H1 (cell line): ENCODE data around the gene SHISA6. TPM values are rescaled to one million over a fixed set of nuclear protein-coding genes. Genes with fewer than 3 reads are reported as not detected.

Experiments
- CTCF ChIA-PET: fragments of 300-600 bp; sonication (Branson Sonifier 250); formaldehyde crosslinking; loops from one replicate; lab custom pipeline; 2021; ENCODE audit not compliant: partially characterized antibody; lab: Charles Lee
- POLR2A ChIA-PET: fragments of 300-600 bp; sonication (Branson Sonifier 250); formaldehyde crosslinking; loops from one replicate; lab custom pipeline; 2021; ENCODE audit warnings: inconsistent platforms; ENCODE audit not compliant: partially characterized antibody; lab: Charles Lee
- DNase-seq, 2 experiments: peaks; one replicate each; pipeline versions ENCODE4 v3.0.0 to v3.0.0-alpha.2; 2010 to 2022; ENCODE audit warnings: low spot score in 2 of 2, low read depth in 1 of 2, mixed read lengths in 1 of 2
- FAIRE-seq: peaks from 2 replicates; lab custom pipeline; 2011; peaks lifted over from hg19 to GRCh38; lab: Jason Lieb, UNC
- H2AFZ ChIP-seq: 2 replicates; pipeline ENCODE4 v1.8.1; 2012; ENCODE audit warnings: low read length, inconsistent platforms
- H2AK5ac ChIP-seq: 2 replicates; pipeline ENCODE4 v1.6.1; 2013; ENCODE audit warnings: low read depth, low read length
- H2BK120ac ChIP-seq: replicated peaks from 2 replicates; pipeline ENCODE3; 2013; ENCODE audit warnings: low read depth, low read length, inconsistent platforms
- H2BK12ac ChIP-seq: 2 replicates; pipeline ENCODE4 v1.6.1; 2013; ENCODE audit warnings: low read depth, low read length
- H2BK15ac ChIP-seq: 2 replicates; pipeline ENCODE4 v1.6.1; 2013; ENCODE audit warnings: low read length
- H2BK20ac ChIP-seq: 2 replicates; pipeline ENCODE4 v1.6.1; 2013; ENCODE audit warnings: low read length
- H2BK5ac ChIP-seq: 2 replicates; pipeline ENCODE4 v1.6.1; 2013; ENCODE audit warnings: low read depth, low read length
- H3K14ac ChIP-seq: 2 replicates; pipeline ENCODE4 v1.6.1; 2013; ENCODE audit warnings: inconsistent platforms; ENCODE audit not compliant: insufficient read length
- H3K18ac ChIP-seq: 2 replicates; pipeline ENCODE4 v1.6.1; 2013; ENCODE audit warnings: low read length; ENCODE audit errors: extremely low read depth
- H3K23ac ChIP-seq: 2 replicates; pipeline ENCODE4 v1.6.1; 2013; ENCODE audit warnings: inconsistent platforms; ENCODE audit not compliant: insufficient read length
- H3K23me2 ChIP-seq: 2 replicates; pipeline ENCODE4 v1.6.1; 2013; ENCODE audit warnings: low read depth, low read length
- H3K27ac ChIP-seq: 2 replicates; pipeline ENCODE4 v1.6.1; 2011; ENCODE audit warnings: low read depth, low read length, inconsistent platforms
- H3K27me3 ChIP-seq, 4 experiments: replicated peaks in 1 of 4; 1 replicate in 1 of 4; 2 replicates in 3 of 4; pipeline versions ENCODE4 v1.6.1 to v1.8.1; 2011 to 2013; ENCODE audit warnings: low read length in 3 of 4, mild to moderate bottlenecking in 3 of 4, inconsistent platforms in 2 of 4, mixed read lengths in 2 of 4, moderate library complexity in 1 of 4; ENCODE audit not compliant: control insufficient read depth in 3 of 4, insufficient read depth in 3 of 4; ENCODE audit errors: extremely low read depth in 1 of 4
- H3K36me3 ChIP-seq, 4 experiments: 2 replicates each; pipeline versions ENCODE4 v1.6.1 to v1.8.1; 2011 to 2013; ENCODE audit warnings: mild to moderate bottlenecking in 4 of 4, low read length in 3 of 4, moderate library complexity in 2 of 4, control low read depth in 1 of 4, inconsistent platforms in 1 of 4; ENCODE audit not compliant: insufficient read depth in 4 of 4, control insufficient read depth in 2 of 4
- H3K4ac ChIP-seq: replicated peaks from 2 replicates; pipeline ENCODE3; 2013; ENCODE audit warnings: low read length, low read depth, mixed read lengths, inconsistent platforms; ENCODE audit not compliant: insufficient read length
- H3K4me1 ChIP-seq, 4 experiments: replicated peaks in 1 of 4; 1 replicate in 1 of 4; 2 replicates in 3 of 4; pipeline versions ENCODE4 v1.6.1 to v1.8.1; 2011 to 2013; ENCODE audit warnings: low read length in 3 of 4, inconsistent platforms in 2 of 4, mixed read lengths in 1 of 4; ENCODE audit not compliant: insufficient read depth in 4 of 4, control insufficient read depth in 3 of 4
- H3K4me2 ChIP-seq, 2 experiments: 2 replicates each; pipeline versions ENCODE4 v1.6.1 to v1.8.1; 2011 to 2013; ENCODE audit warnings: low read depth in 2 of 2, low read length in 2 of 2, control low read depth in 1 of 2, inconsistent platforms in 1 of 2, mild to moderate bottlenecking in 1 of 2; ENCODE audit not compliant: insufficient read depth in 1 of 2
- H3K4me3 ChIP-seq, 4 experiments: fragments of 200-600, 300-600 bp in 1 of 4; sonication (generic), shearing (Covaris generic), sonication (Bioruptor Twin) in 1 of 4; 2 replicates each; pipeline versions ENCODE4 v1.5.1 to v1.8.1; 2011 to 2016; ENCODE audit warnings: low read length in 4 of 4, low read depth in 3 of 4, control low read depth in 2 of 4, inconsistent platforms in 2 of 4, mild to moderate bottlenecking in 2 of 4, mixed read lengths in 1 of 4, moderate library complexity in 1 of 4; ENCODE audit not compliant: insufficient read depth in 2 of 4; ENCODE audit errors: extremely low read depth in 1 of 4
- H3K56ac ChIP-seq: replicated peaks from 2 replicates; pipeline ENCODE3; 2013; ENCODE audit warnings: low read depth, mild to moderate bottlenecking, mixed read lengths, low read length, inconsistent platforms; ENCODE audit not compliant: insufficient read length
- H3K79me1 ChIP-seq: 2 replicates; pipeline ENCODE4 v1.6.1; 2013; ENCODE audit warnings: low read depth, low read length, control low read depth
- H3K79me2 ChIP-seq, 2 experiments: 2 replicates each; pipeline versions ENCODE4 v1.6.1 to v1.8.1; 2012 to 2013; ENCODE audit warnings: low read length in 2 of 2, mild to moderate bottlenecking in 2 of 2, inconsistent platforms in 1 of 2; ENCODE audit not compliant: insufficient read depth in 2 of 2, control insufficient read depth in 1 of 2
- H3K9ac ChIP-seq, 4 experiments: replicated peaks in 1 of 4; 1 replicate in 1 of 4; 2 replicates in 3 of 4; pipeline versions ENCODE4 v1.6.1 to v1.8.1; 2011 to 2013; ENCODE audit warnings: low read depth in 3 of 4, low read length in 3 of 4, control low read depth in 2 of 4, mild to moderate bottlenecking in 2 of 4, moderate library complexity in 2 of 4, inconsistent platforms in 1 of 4; ENCODE audit errors: extremely low read depth in 1 of 4
- H3K9me3 ChIP-seq, 2 experiments: 2 replicates each; pipeline versions ENCODE4 v1.6.1 to v1.8.1; 2012 to 2013; ENCODE audit warnings: mild to moderate bottlenecking in 2 of 2, moderate library complexity in 2 of 2, control low read depth in 1 of 2, inconsistent platforms in 1 of 2, low read depth in 1 of 2, low read length in 1 of 2, mixed read lengths in 1 of 2; ENCODE audit not compliant: insufficient read depth in 2 of 2
- H4K20me1 ChIP-seq, 2 experiments: replicated peaks in 1 of 2; 2 replicates each; pipeline versions ENCODE3 to v1.8.1; 2011 to 2013; ENCODE audit warnings: inconsistent platforms in 2 of 2, low read length in 2 of 2, mild to moderate bottlenecking in 1 of 2; ENCODE audit not compliant: insufficient read depth in 2 of 2, control insufficient read depth in 1 of 2
- H4K5ac ChIP-seq: 2 replicates; pipeline ENCODE4 v1.6.1; 2013; ENCODE audit warnings: low read length, low read depth, mixed read lengths, inconsistent platforms; ENCODE audit not compliant: insufficient read length
- H4K8ac ChIP-seq: 2 replicates; pipeline ENCODE4 v1.8.0; 2013; ENCODE audit warnings: mild to moderate bottlenecking, moderate library complexity, low read length, inconsistent platforms; ENCODE audit not compliant: insufficient read depth; ENCODE audit errors: extremely low read depth
- H4K91ac ChIP-seq: replicated peaks from 2 replicates; pipeline ENCODE3; 2013; ENCODE audit warnings: low read length, mixed read lengths, inconsistent platforms; ENCODE audit not compliant: insufficient read length
- ATF2 ChIP-seq: IDR thresholded peaks from 2 replicates; pipeline ENCODE4 v1.6.1; 2012; ENCODE audit warnings: low read length, inconsistent platforms
- KDM1A ChIP-seq: fragments of 200-600, 300-600 bp; sonication (generic); IDR thresholded peaks from 2 replicates; pipeline ENCODE4 v1.7.1; 2016; ENCODE audit warnings: mild to moderate bottlenecking, low read length, borderline replicate concordance
- POU5F1 ChIP-seq: IDR thresholded peaks from 2 replicates; pipeline ENCODE4 v1.6.1; 2011; ENCODE audit warnings: low read depth, mild to moderate bottlenecking, low read length, moderate library complexity
- SIX5 ChIP-seq: IDR thresholded peaks from 2 replicates; pipeline ENCODE4 v1.6.1; 2011; ENCODE audit warnings: mild to moderate bottlenecking, low read depth, low read length
- WGBS, 2 experiments: shearing (Covaris generic) in 1 of 2; methylation state at CpG; one replicate each; pipeline versions ENCODE4 v1.1.6 to v1.1.7; 2013 to 2015; ENCODE audit warnings: low lambda C conversion rate in 2 of 2, mixed read lengths in 2 of 2, inconsistent platforms in 1 of 2, low coverage in 1 of 2, missing lambda C conversion rate in 1 of 2; ENCODE audit not compliant: insufficient replicate concordance in 2 of 2, insufficient coverage in 1 of 2, insufficient read length in 1 of 2; ENCODE audit errors: extremely low coverage in 1 of 2, missing lambda C conversion rate in 1 of 2; 5-methylcytosine and 5-hydroxymethylcytosine counted together
- polyA plus RNA-seq, 7 experiments: library from polyadenylated mRNA; depleted of rRNA in 3 of 7; stranded (reverse) in 5 of 7; unstranded in 2 of 7; fragments of >200 nt in 5 of 7; fragments of 200-250 nt in 2 of 7; gene quantifications; 1 replicate in 5 of 7; 2 replicates in 1 of 7; 4 replicates in 1 of 7; pipeline versions ENCODE4 v1.2.1 to v1.2.3, GENCODE V29; 2011 to 2013; ENCODE audit warnings: missing spikeins in 2 of 7, mixed read lengths in 2 of 7
- total RNA-seq: library from RNA; stranded (reverse); fragmentation: NEBNext Ultra II Directional; extraction: Animal tissue kit (Norgen Biotek cat#: 25700); gene quantifications from 2 replicates; pipeline ENCODE4 v1.2.1, GENCODE V29; 2021

The SHISA6 gene
- total and polyA plus RNA-seq, 2 of the 8 experiments (the other 6 are each of a cell fraction or from before 2014, with no cell fraction given): 2.9 to 4.8 TPM

- TF ChIP-seq KDM1A: no peak
- no peak for TF ChIP-seq SIX5
- no peak for TF ChIP-seq POU5F1
- no peak for TF ChIP-seq ATF2
- WGBS, 2 experiments: 93% methylated on average over 10 of the region's 10 CpGs; no CpG with 5 or more reads in 1 of the 2 experiments
- H2BK5ac ChIP-seq: no peak overlapping the region
- H2BK20ac ChIP-seq: no peak overlapping the region
- H4K8ac ChIP-seq: no peak overlapping the region
- H3K79me2 ChIP-seq: no peaks in the 10 kb centered on the region
- H3K4me1 ChIP-seq: no peaks in the 10 kb centered on the region
- no peak overlapping the region for H4K91ac ChIP-seq
- H2AFZ ChIP-seq: no peak overlapping the region
- FAIRE-seq (no peak), DNase-seq (no peak)
- no peak overlapping the region for H3K4ac ChIP-seq
- H3K18ac ChIP-seq: no peak overlapping the region
- ChIA-PET CTCF (interaction anchor here (0.6 to 3.4 kb wide), 13 partner anchors 8 to 1736 kb away, joined by 3 to 21 read pairs (median 3); no protein-coding TSS in a partner anchor), POLR2A (interaction anchor here (1.5 kb wide), 1 partner anchor 9 kb away, joined by 3 read pairs; no protein-coding TSS in a partner anchor)
- H3K4me2 ChIP-seq: no peak overlapping the region
- H3K4me3 ChIP-seq: no peak overlapping the region
- no peaks in the 10 kb centered on the region for H4K20me1 ChIP-seq
- H2BK15ac ChIP-seq: no peak overlapping the region
- H4K5ac ChIP-seq: no peak overlapping the region
- H3K23ac ChIP-seq: no peak overlapping the region
- no peak overlapping the region for H2BK120ac ChIP-seq
- H2AK5ac ChIP-seq: no peak overlapping the region
- H3K56ac ChIP-seq: no peak overlapping the region
- H3K27me3 ChIP-seq: no peaks in the 10 kb centered on the region
- H3K27ac ChIP-seq: no peak overlapping the region
- H3K9ac ChIP-seq: no peak overlapping the region
- H3K14ac ChIP-seq: no peak overlapping the region
- H3K79me1 ChIP-seq: no peaks in the 10 kb centered on the region
- no peaks in the 10 kb centered on the region for H3K36me3 ChIP-seq
- H3K9me3 ChIP-seq: no peaks in the 10 kb centered on the region
- H2BK12ac ChIP-seq: no peak overlapping the region
- no peaks in the 10 kb centered on the region for H3K23me2 ChIP-seq
These were observed 53.8 kb downstream of the SHISA6 start for GRCh38 chr17:11294826-11295225.
